ENCODE measurements around the gene TMEM50A. TPM values are rescaled to one million over a fixed set of nuclear protein-coding genes. Genes with fewer than 3 reads are reported as not detected.
"Not testable (repeated sequence)": the region's sequence is repeated elsewhere in the genome, so short reads cannot be mapped to it uniquely, and the experiment has no call there.

Gene TMEM50A
- total RNA-seq, 1 experiment from 2014 or later: 88.3 TPM

GRCh38 chr1:25360596-25361581 is 22.8 kb downstream of the TMEM50A start:
- no peak overlapping the region for H3K4me3 Mint-ChIP-seq (ENCODE audit: unreplicated experiment)
- H3K27ac Mint-ChIP-seq (ENCODE audit: low read depth, unreplicated experiment): no peak overlapping the region
- peak; percentile 39 for DNase-seq (ENCODE audit: unreplicated experiment)
- H3K27me3 Mint-ChIP-seq (ENCODE audit: insufficient read depth, unreplicated experiment): no peaks in the 10 kb centered on the region
- ChIA-PET POLR2A (no interaction called here), CTCF (no interaction called here)
- H3K4me1 Mint-ChIP-seq (ENCODE audit: insufficient read depth, unreplicated experiment): peaks cover 7% of the 10 kb centered on the region
- TF ChIP-seq, protein P1, sequence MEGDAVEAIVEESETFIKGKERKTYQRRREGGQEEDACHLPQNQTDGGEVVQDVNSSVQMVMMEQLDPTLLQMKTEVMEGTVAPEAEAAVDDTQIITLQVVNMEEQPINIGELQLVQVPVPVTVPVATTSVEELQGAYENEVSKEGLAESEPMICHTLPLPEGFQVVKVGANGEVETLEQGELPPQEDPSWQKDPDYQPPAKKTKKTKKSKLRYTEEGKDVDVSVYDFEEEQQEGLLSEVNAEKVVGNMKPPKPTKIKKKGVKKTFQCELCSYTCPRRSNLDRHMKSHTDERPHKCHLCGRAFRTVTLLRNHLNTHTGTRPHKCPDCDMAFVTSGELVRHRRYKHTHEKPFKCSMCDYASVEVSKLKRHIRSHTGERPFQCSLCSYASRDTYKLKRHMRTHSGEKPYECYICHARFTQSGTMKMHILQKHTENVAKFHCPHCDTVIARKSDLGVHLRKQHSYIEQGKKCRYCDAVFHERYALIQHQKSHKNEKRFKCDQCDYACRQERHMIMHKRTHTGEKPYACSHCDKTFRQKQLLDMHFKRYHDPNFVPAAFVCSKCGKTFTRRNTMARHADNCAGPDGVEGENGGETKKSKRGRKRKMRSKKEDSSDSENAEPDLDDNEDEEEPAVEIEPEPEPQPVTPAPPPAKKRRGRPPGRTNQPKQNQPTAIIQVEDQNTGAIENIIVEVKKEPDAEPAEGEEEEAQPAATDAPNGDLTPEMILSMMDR (IDR thresholded peaks at IDR 0.05; ENCODE audit: unreplicated experiment): no peak
- H3K36me3 Mint-ChIP-seq (ENCODE audit: insufficient read depth, unreplicated experiment): peaks cover 62% of the 10 kb centered on the region
- intact Hi-C loops (cut with micrococcal nuclease): no loop called here
- BruUV-seq (replicated peaks): no TSS peak
- no peaks in the 10 kb centered on the region for H3K9me3 Mint-ChIP-seq (ENCODE audit: unreplicated experiment)

- Mint-ChIP-seq H3K4me1 (ENCODE audit: insufficient read depth, unreplicated experiment) (no peaks in the 10 kb centered on the region), H3K9me3 (ENCODE audit: unreplicated experiment) (no peaks in the 10 kb centered on the region), H3K27me3 (ENCODE audit: insufficient read depth, unreplicated experiment) (no peaks in the 10 kb centered on the region), H3K27ac (ENCODE audit: low read depth, unreplicated experiment) (no peak overlapping the region), H3K36me3 (ENCODE audit: insufficient read depth, unreplicated experiment) (peaks cover 55% of the 10 kb centered on the region), H3K4me3 (ENCODE audit: unreplicated experiment) (no peak overlapping the region)
- intact Hi-C loops (cut with micrococcal nuclease): no loop called here
- ChIA-PET CTCF (no interaction called here), POLR2A (no interaction called here)
- DNase-seq (ENCODE audit: unreplicated experiment): no peak
- BruUV-seq (replicated peaks): TSS peak; percentile 71
- TF ChIP-seq, protein P1 (IDR thresholded peaks at IDR 0.05; ENCODE audit: unreplicated experiment): no peak
These were observed 23.8 kb downstream of the TMEM50A start for GRCh38 chr1:25361901-25362300.

DNA sequence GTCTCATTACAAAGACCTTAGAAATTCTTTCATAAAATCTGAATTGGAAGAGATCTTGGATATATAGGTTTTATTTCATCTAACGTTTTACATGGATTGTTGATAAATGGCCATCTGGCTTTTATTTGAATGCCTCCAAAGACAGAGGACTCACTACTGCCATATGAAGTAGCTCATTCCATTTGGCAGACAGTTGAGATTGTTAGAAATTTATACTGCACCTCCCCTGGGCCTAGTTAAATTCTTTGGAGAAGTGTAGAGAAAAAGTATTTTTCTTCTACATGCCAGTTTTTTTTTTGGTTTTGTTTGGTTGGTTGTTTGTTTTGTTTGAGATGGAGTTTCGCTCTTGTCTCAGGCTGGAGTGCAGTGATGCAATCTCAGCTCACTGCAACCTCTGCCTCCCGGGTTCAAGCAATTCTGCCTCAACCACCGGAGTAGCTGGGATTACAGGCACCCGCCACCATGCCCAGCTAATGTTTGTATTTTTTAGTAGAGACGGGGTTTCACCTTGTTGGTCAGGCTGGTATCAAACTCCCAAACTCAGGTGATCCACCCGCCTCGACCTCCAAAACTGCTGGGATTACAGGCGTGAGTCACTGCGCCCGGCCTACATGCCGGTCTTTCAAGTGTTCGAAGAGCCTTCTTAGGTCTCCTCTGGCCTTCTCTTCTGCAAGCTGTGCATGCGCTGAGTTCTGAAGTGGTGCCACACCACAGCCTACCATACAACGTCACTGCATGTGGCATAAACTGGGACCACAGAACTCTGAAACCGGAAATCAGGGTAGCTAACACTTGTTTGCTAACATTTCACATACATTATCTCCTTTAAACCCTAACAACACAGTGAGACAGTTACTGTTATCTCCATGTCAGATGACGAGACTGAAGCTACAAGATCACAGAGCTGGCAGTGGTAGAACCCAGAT is 24.8 kb downstream of the TMEM50A start:
- intact Hi-C loops (cut with micrococcal nuclease); H3K27ac Mint-ChIP-seq (ENCODE audit: low read depth, unreplicated experiment); H3K27me3 Mint-ChIP-seq (ENCODE audit: insufficient read depth, unreplicated experiment); POLR2A ChIA-PET; H3K9me3 Mint-ChIP-seq (ENCODE audit: unreplicated experiment); CTCF ChIA-PET; H3K4me1 Mint-ChIP-seq (ENCODE audit: insufficient read depth, unreplicated experiment); DNase-seq (ENCODE audit: unreplicated experiment); H3K4me3 Mint-ChIP-seq (ENCODE audit: unreplicated experiment); BruUV-seq (replicated peaks): not testable (repeated sequence)
- H3K36me3 Mint-ChIP-seq (ENCODE audit: insufficient read depth, unreplicated experiment): peaks cover 45% of the 10 kb centered on the region

DNA sequence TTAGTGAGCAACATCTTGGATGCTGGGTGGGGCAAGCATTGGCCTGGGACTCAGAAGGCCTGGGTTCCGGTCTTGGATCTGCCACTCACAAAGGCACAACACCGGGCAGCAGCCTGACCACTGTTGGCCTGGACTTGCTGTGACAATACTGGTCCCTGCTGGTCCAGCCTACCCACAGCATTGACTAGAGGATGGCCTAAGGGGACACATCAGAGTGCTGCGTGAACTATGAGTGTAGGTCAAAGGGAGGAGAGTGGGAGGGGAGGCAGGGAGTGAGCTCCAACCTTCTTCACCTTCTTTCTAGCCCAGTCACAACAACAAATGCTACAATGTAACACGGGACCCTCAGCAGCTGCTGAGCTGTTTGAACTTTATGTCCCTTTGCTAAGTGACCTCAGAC is 31.1 kb downstream of the TMEM50A start:
- Mint-ChIP-seq H3K27ac (ENCODE audit: low read depth, unreplicated experiment) (no peak overlapping the region), H3K27me3 (ENCODE audit: insufficient read depth, unreplicated experiment) (no peaks in the 10 kb centered on the region), H3K9me3 (ENCODE audit: unreplicated experiment) (no peaks in the 10 kb centered on the region), H3K4me1 (ENCODE audit: insufficient read depth, unreplicated experiment) (no peaks in the 10 kb centered on the region), H3K36me3 (ENCODE audit: insufficient read depth, unreplicated experiment) (no peaks in the 10 kb centered on the region), H3K4me3 (ENCODE audit: unreplicated experiment) (no peak overlapping the region)
- TF ChIP-seq, protein P1 (IDR thresholded peaks at IDR 0.05; ENCODE audit: unreplicated experiment): no peak
- BruUV-seq (replicated peaks): no TSS peak
- intact Hi-C loops (cut with micrococcal nuclease): no loop called here
- POLR2A ChIA-PET: interaction anchor here (0.6 kb wide), 1 partner anchor 18 kb away, joined by 3 read pairs; no protein-coding TSS in a partner anchor
- DNase-seq (ENCODE audit: unreplicated experiment): no peak
- CTCF ChIA-PET: no interaction called here

DNA sequence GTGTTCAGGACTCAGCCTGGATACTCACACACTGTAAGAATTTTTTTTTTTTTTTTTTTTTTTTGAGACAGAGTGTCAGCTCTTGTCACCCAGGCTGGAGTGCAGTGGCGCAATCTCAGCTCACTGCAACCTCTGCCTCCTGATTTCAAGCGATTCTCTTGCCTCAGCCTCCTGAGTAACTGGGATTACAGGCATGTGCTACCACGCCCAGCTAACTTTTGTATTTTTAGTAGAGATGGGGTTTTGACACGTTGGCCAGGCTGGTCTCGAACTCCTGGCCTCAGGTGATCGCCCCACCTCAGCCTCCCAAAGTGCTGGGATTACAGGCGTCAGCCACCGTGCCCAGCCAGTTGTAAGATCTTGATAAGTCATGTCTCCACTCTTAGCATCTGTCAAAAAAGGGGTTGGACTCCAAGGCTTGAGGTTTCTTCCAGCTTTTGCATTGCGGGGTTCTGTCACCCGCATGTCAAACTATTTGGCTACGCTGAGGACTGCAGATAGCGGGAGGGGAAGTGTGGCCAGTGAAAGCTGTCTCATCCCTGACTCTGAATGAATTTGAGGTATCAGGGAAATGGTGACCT is 31.6 kb downstream of the TMEM50A start:
- H3K27ac Mint-ChIP-seq (ENCODE audit: low read depth, unreplicated experiment); H3K36me3 Mint-ChIP-seq (ENCODE audit: insufficient read depth, unreplicated experiment); H3K9me3 Mint-ChIP-seq (ENCODE audit: unreplicated experiment); H3K4me3 Mint-ChIP-seq (ENCODE audit: unreplicated experiment); H3K4me1 Mint-ChIP-seq (ENCODE audit: insufficient read depth, unreplicated experiment); intact Hi-C loops (cut with micrococcal nuclease); H3K27me3 Mint-ChIP-seq (ENCODE audit: insufficient read depth, unreplicated experiment); DNase-seq (ENCODE audit: unreplicated experiment); BruUV-seq (replicated peaks); CTCF ChIA-PET: not testable (repeated sequence)
- POLR2A ChIA-PET: interaction anchor here (0.6 kb wide), 1 partner anchor 19 kb away, joined by 3 read pairs; no protein-coding TSS in a partner anchor

- intact Hi-C loops (cut with micrococcal nuclease); H3K27me3 Mint-ChIP-seq (ENCODE audit: insufficient read depth, unreplicated experiment); H3K9me3 Mint-ChIP-seq (ENCODE audit: unreplicated experiment); H3K4me3 Mint-ChIP-seq (ENCODE audit: unreplicated experiment); H3K4me1 Mint-ChIP-seq (ENCODE audit: insufficient read depth, unreplicated experiment); POLR2A ChIA-PET; H3K36me3 Mint-ChIP-seq (ENCODE audit: insufficient read depth, unreplicated experiment); BruUV-seq (replicated peaks); H3K27ac Mint-ChIP-seq (ENCODE audit: low read depth, unreplicated experiment); CTCF ChIA-PET: not testable (repeated sequence)
- DNase-seq (ENCODE audit: unreplicated experiment): peak; percentile 25
These were observed 33.6 kb downstream of the TMEM50A start for GRCh38 chr1:25371757-25372156.
